ENCODE results near the gene SMIM7. TPM values are rescaled to one million over a fixed set of nuclear protein-coding genes. Genes with fewer than 3 reads are reported as not detected.

Gene SMIM7
- total RNA-seq, 1 experiment from 2014 or later = 77.6 TPM

GRCh38 chr19:16650821-16651220 lies 9.1 kb downstream of the SMIM7 start:
- Histone ChIP-seq H3K56ac (ENCODE audit: insufficient read length, low read depth, low read length) (no peak overlapping the region), H3K23me2 (ENCODE audit: insufficient read length, low read depth, low read length, poor library complexity, severe bottlenecking) (no peaks in the 10 kb centered on the region), H3T11ph (ENCODE audit: low read length) (no peak overlapping the region), H2BK15ac (ENCODE audit: low read depth, low read length) (no peak overlapping the region), H4K20me1 (ENCODE audit: control insufficient read depth, insufficient read depth, insufficient read length) (no peaks in the 10 kb centered on the region), H2BK120ac (ENCODE audit: low read depth, low read length, poor library complexity, severe bottlenecking) (no peak overlapping the region), H3K4me2 (ENCODE audit: insufficient read depth, insufficient read length, low read length) (no peak overlapping the region), H2AFZ (ENCODE audit: low read length) (no peak overlapping the region), H3K9me3 (ENCODE audit: control insufficient read depth, low read depth, low read length) (no peaks in the 10 kb centered on the region), H2BK20ac (ENCODE audit: low read depth, low read length, poor library complexity, severe bottlenecking) (no peak overlapping the region), H3K18ac (ENCODE audit: insufficient read length, low read depth, low read length) (no peak overlapping the region), H4K8ac (replicated peaks; ENCODE audit: insufficient read length, low read depth, low read length) (no peak overlapping the region), H3K9ac (ENCODE audit: extremely low read depth, insufficient read length, low read length) (no peak overlapping the region), H3K23ac (ENCODE audit: insufficient read length, low read depth, low read length) (no peak overlapping the region), H4K5ac (ENCODE audit: insufficient read length, low read depth, low read length) (no peak overlapping the region), H3K79me1 (ENCODE audit: insufficient read depth, low read depth, low read length, poor library complexity, severe bottlenecking) (peaks cover 6% of the 10 kb centered on the region), H2AK5ac (ENCODE audit: insufficient read length, low read length) (no peak overlapping the region), H4K91ac (ENCODE audit: insufficient read length, low read depth, low read length) (no peak overlapping the region), H3K4me1 (ENCODE audit: insufficient read depth, low read length) (no peaks in the 10 kb centered on the region), H3K27me3 (ENCODE audit: insufficient read depth, low read length) (no peaks in the 10 kb centered on the region), H2BK12ac (ENCODE audit: insufficient read length, low read depth, low read length) (no peak overlapping the region), H3K4ac (ENCODE audit: low read depth, low read length) (no peak overlapping the region), H2BK5ac (ENCODE audit: insufficient read length, low read length) (no peak overlapping the region), H3K14ac (ENCODE audit: insufficient read depth, low read length) (no peak overlapping the region), H3K27ac (ENCODE audit: insufficient read length, low read depth, low read length) (no peak overlapping the region), H3K79me2 (ENCODE audit: insufficient read depth, low read length) (0 out of 2 replicates have a peak, but pooled peaks cover 1% of the 10 kb centered on the region)
- no CpG with 5 or more reads among the region's 2 CpGs for WGBS (ENCODE audit: extremely low coverage, insufficient read length, low lambda C conversion rate)
- no peaks in the 10 kb centered on the region for H3K27me3 Mint-ChIP-seq (ENCODE audit: low read depth)
- no peak overlapping the region for H3K27ac Mint-ChIP-seq
- H3K36me3 Mint-ChIP-seq (ENCODE audit: insufficient read depth in 1 of 3, low read depth in 3 of 3) = peaks cover 42 to 86% (median 83%) of the 10 kb centered on the region in 3 experiments
- H3K4me3 Mint-ChIP-seq = no peak overlapping the region
- no peaks in the 10 kb centered on the region; a peak in 1 of 5 replicates for H3K9me3 Mint-ChIP-seq
- H3K4me1 Mint-ChIP-seq = no peaks in the 10 kb centered on the region
- no peak for DNase-seq
- TF ChIP-seq CTCF (conservative IDR thresholded peaks at IDR 0.05) = no peak

Measured in H9 (cell line).